Endothelial cell of umbilical vein (primary cell): ENCODE results near the gene RAP1GAP. TPM values are rescaled to one million over a fixed set of nuclear protein-coding genes. Genes with fewer than 3 reads are reported as not detected.

Experiments used
- BruUV-seq: library from RNA; stranded (reverse); fragments of 400-500 nt; replicated peaks from 2 replicates; lab custom pipeline; 2021; lab: Mats Ljungman, UMichigan
- CTCF ChIA-PET: fragments of 300-600, 350-600 bp; sonication (Branson Sonifier 250); formaldehyde crosslinking; loops from one replicate; lab custom pipeline; 2021; ENCODE audit warnings: antibody characterized with exemption, inconsistent platforms; lab: Charles Lee
- POLR2A ChIA-PET: fragments of 300-600, 350-600 bp; sonication (Branson Sonifier 250); formaldehyde crosslinking; loops from one replicate; lab custom pipeline; 2021; ENCODE audit warnings: antibody characterized with exemption, inconsistent platforms; lab: Charles Lee
- DNase-seq: peaks from one replicate; pipeline ENCODE4 v3.0.0-alpha.2; 2011; ENCODE audit warnings: low read depth, low spot score
- FAIRE-seq: peaks from 2 replicates; lab custom pipeline; 2011; peaks lifted over from hg19 to GRCh38; lab: Jason Lieb, UNC
- H2AFZ ChIP-seq: 2 replicates; pipeline ENCODE4 v1.6.0; 2012; ENCODE audit warnings: low read depth, low read length, control low read depth, inconsistent platforms
- H3K27ac ChIP-seq: 2 replicates; pipeline ENCODE4 v1.5.1; 2011; ENCODE audit warnings: low read depth, mild to moderate bottlenecking, control low read depth, low read length, moderate library complexity; ENCODE audit not compliant: insufficient read depth
- H3K27me3 ChIP-seq, 2 experiments: 2 replicates each; pipeline versions ENCODE4 v1.6.0 to v1.6.1; 2011; ENCODE audit warnings: low read length in 2 of 2, mixed read lengths in 1 of 2; ENCODE audit not compliant: control insufficient read depth in 2 of 2, insufficient read depth in 2 of 2
- H3K36me3 ChIP-seq, 2 experiments: 2 replicates in 1 of 2; 3 replicates in 1 of 2; pipeline ENCODE4 v1.5.1; 2011; ENCODE audit warnings: low read length in 2 of 2, mild to moderate bottlenecking in 1 of 2, moderate library complexity in 1 of 2; ENCODE audit not compliant: control insufficient read depth in 2 of 2, insufficient read depth in 2 of 2; ENCODE audit errors: extremely low read depth in 1 of 2
- H3K4me1 ChIP-seq: 3 replicates; pipeline ENCODE4 v1.5.1; 2011; ENCODE audit warnings: mild to moderate bottlenecking, low read length; ENCODE audit not compliant: control insufficient read depth, insufficient read depth; ENCODE audit errors: extremely low read depth
- H3K4me2 ChIP-seq: 2 replicates; pipeline ENCODE4 v1.6.1; 2011; ENCODE audit warnings: low read length, control low read depth, mixed read lengths; ENCODE audit not compliant: insufficient read depth
- H3K4me3 ChIP-seq, 3 experiments: fragments of 200-600 bp in 1 of 3; sonication (generic), shearing (Covaris generic) in 1 of 3; replicated peaks in 1 of 3; 2 replicates each; pipeline ENCODE4 v1.5.1; 2011 to 2016; ENCODE audit warnings: control low read depth in 3 of 3, low read length in 3 of 3, mild to moderate bottlenecking in 2 of 3, inconsistent platforms in 1 of 3, low read depth in 1 of 3, moderate library complexity in 1 of 3; ENCODE audit not compliant: insufficient read depth in 1 of 3
- H3K79me2 ChIP-seq: 2 replicates; pipeline ENCODE4 v1.6.0; 2012; ENCODE audit warnings: low read length, inconsistent platforms; ENCODE audit not compliant: control insufficient read depth, insufficient read depth
- H3K9ac ChIP-seq: replicated peaks from 2 replicates; pipeline ENCODE3; 2011; ENCODE audit warnings: low read length, control low read depth; ENCODE audit not compliant: insufficient read depth; ENCODE audit errors: extremely low read depth
- H3K9me1 ChIP-seq: replicated peaks from 3 replicates; pipeline ENCODE4 v1.6.0; 2011; ENCODE audit warnings: mild to moderate bottlenecking, low read length; ENCODE audit not compliant: control insufficient read depth, insufficient read depth; ENCODE audit errors: extremely low read depth
- H3K9me3 ChIP-seq: replicated peaks from 2 replicates; pipeline ENCODE4 v1.5.1; 2012; ENCODE audit warnings: low read length, inconsistent platforms; ENCODE audit not compliant: control insufficient read depth, insufficient read depth
- H4K20me1 ChIP-seq: replicated peaks from 2 replicates; pipeline ENCODE3; 2011; ENCODE audit warnings: mild to moderate bottlenecking, low read length; ENCODE audit not compliant: control insufficient read depth, insufficient read depth; ENCODE audit errors: extremely low read depth
- EZH2 ChIP-seq: IDR thresholded peaks from 2 replicates; pipeline ENCODE4 v1.6.1; 2012; ENCODE audit warnings: borderline replicate concordance, low read depth, mild to moderate bottlenecking, moderate library complexity, low read length, inconsistent platforms; ENCODE audit not compliant: severe bottlenecking
- FOS ChIP-seq: IDR thresholded peaks from 2 replicates; pipeline ENCODE4 v1.6.1; 2011; ENCODE audit warnings: mild to moderate bottlenecking, low read length, moderate library complexity, borderline replicate concordance; ENCODE audit not compliant: insufficient read depth
- GATA2 ChIP-seq: IDR thresholded peaks from 2 replicates; pipeline ENCODE4 v1.7.0; 2011; ENCODE audit warnings: low read depth, mild to moderate bottlenecking, moderate library complexity, mixed read lengths, low read length; ENCODE audit not compliant: insufficient read length, insufficient read depth
- JUN ChIP-seq: IDR thresholded peaks from 2 replicates; pipeline ENCODE4 v1.6.1; 2011; ENCODE audit warnings: borderline replicate concordance, low read depth; ENCODE audit not compliant: insufficient read length, insufficient read depth
- MYC ChIP-seq: IDR thresholded peaks from one replicate; pipeline ENCODE4 v1.6.1; 2011; ENCODE audit warnings: mild to moderate bottlenecking, low read depth, low read length
- POLR2A ChIP-seq: IDR thresholded peaks from 2 replicates; pipeline ENCODE4 v1.6.1; 2012; ENCODE audit warnings: low read depth, mild to moderate bottlenecking, control low read depth, low read length
- POLR2AphosphoS5 ChIP-seq: IDR thresholded peaks from 2 replicates; pipeline ENCODE4 v1.6.1; 2012; ENCODE audit warnings: low read depth, mild to moderate bottlenecking, control low read depth, low read length, moderate library complexity; ENCODE audit not compliant: insufficient read depth
- dilution Hi-C: fragments of 300-500 bp; cut with MboI; formaldehyde crosslinking; loops from one replicate; pipeline ENCODE4 v1.15.0; 2019; ENCODE audit warnings: low sequenced_read_pairs; ENCODE audit not compliant: extremely low pct_ligation_motif_present
- intact Hi-C: fragments of 100-400 bp; cut with micrococcal nuclease; formaldehyde crosslinking; loops from one replicate; pipeline ENCODE4 v1.10.0; 2022
- polyA plus RNA-seq, 4 experiments: library from polyadenylated mRNA; depleted of rRNA in 3 of 4; stranded (reverse) in 3 of 4; unstranded in 1 of 4; fragments of >200 nt; gene quantifications; 2 replicates each; pipeline versions ENCODE4 v1.2.1 to v1.2.3, GENCODE V29; 2011 to 2012; ENCODE audit warnings: missing spikeins in 1 of 4
- total RNA-seq: library from RNA; stranded (reverse); gene quantifications from 2 replicates; pipeline ENCODE4 v1.2.3, GENCODE V29; 2021
- TF ChIP-seq, protein P1 (sequence below), 2 donors: IDR thresholded peaks; 1 replicate in 1 of 2; 2 replicates in 1 of 2; pipeline ENCODE4 v1.5.1; 2011; ENCODE audit warnings: low read length in 2 of 2, mild to moderate bottlenecking in 2 of 2, moderate library complexity in 2 of 2, control low read depth in 1 of 2, inconsistent platforms in 1 of 2, low read depth in 1 of 2; ENCODE audit not compliant: insufficient read depth in 1 of 2; ENCODE audit errors: extremely low read depth in 1 of 2
- TF ChIP-seq, protein P2 (sequence below): IDR thresholded peaks from 2 replicates; pipeline ENCODE4 v1.6.1; 2011; ENCODE audit not compliant: insufficient read depth, insufficient read length

Gene RAP1GAP
- total and polyA plus RNA-seq, 2 donors (not counting 3 experiments of a cell fraction or from before 2014, with no cell fraction given) = 0.07 to 0.20 TPM

DNA sequence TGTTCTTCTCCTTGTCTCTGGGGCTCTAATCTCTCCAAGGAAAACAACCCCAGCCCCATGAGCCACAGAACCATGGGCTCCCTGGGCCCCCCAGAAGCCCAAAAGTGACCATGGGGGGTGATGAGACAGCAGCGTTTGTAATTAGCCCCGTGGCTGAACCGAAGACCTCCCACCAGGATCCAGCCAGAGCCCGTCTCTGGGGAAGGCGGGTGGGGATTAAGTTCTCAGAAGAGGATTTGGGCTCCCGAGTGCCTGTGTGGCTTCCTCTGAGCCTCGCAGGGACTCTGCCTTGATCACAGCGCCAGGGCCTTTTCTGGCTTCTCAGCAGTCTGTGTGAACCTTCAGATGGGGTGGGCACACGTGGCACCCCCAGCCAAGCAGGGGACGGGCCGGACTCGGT lies 82.9 kb downstream of the RAP1GAP start:
- TF ChIP-seq JUN = no peak
- no peak for TF ChIP-seq MYC
- TF ChIP-seq POLR2AphosphoS5 = no peak
- no peak for TF ChIP-seq EZH2
- TF ChIP-seq, protein P1, sequence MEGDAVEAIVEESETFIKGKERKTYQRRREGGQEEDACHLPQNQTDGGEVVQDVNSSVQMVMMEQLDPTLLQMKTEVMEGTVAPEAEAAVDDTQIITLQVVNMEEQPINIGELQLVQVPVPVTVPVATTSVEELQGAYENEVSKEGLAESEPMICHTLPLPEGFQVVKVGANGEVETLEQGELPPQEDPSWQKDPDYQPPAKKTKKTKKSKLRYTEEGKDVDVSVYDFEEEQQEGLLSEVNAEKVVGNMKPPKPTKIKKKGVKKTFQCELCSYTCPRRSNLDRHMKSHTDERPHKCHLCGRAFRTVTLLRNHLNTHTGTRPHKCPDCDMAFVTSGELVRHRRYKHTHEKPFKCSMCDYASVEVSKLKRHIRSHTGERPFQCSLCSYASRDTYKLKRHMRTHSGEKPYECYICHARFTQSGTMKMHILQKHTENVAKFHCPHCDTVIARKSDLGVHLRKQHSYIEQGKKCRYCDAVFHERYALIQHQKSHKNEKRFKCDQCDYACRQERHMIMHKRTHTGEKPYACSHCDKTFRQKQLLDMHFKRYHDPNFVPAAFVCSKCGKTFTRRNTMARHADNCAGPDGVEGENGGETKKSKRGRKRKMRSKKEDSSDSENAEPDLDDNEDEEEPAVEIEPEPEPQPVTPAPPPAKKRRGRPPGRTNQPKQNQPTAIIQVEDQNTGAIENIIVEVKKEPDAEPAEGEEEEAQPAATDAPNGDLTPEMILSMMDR (IDR thresholded peaks at IDR 0.05; ENCODE audit: extremely low read depth in 1 of 2, insufficient read depth in 1 of 2, low read depth in 1 of 2, low read length in 2 of 2) = no peak
- no peak for TF ChIP-seq FOS
- no peak for TF ChIP-seq GATA2
- TF ChIP-seq, protein P2, sequence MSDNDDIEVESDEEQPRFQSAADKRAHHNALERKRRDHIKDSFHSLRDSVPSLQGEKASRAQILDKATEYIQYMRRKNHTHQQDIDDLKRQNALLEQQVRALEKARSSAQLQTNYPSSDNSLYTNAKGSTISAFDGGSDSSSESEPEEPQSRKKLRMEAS = no peak
- no peak for TF ChIP-seq POLR2A
- Histone ChIP-seq H3K4me1 (peaks cover 12% of the 10 kb centered on the region), H3K4me3 (no peak overlapping the region), H3K36me3 (no peaks in the 10 kb centered on the region), H3K9ac (no peak overlapping the region), H4K20me1 (no peaks in the 10 kb centered on the region), H3K27me3 (peaks cover 4 to 20% of the 10 kb centered on the region in 2 experiments), H3K9me3 (no peaks in the 10 kb centered on the region), H2AFZ (no peak overlapping the region), H3K9me1 (no peaks in the 10 kb centered on the region), H3K79me2 (no peaks in the 10 kb centered on the region), H3K27ac (no peak overlapping the region), H3K4me2 (no peak overlapping the region)
- FAIRE-seq (no peak), DNase-seq (no peak)
- dilution Hi-C loops (no loop called here), intact Hi-C loops (no loop called here)
- no TSS peak for BruUV-seq
- CTCF ChIA-PET = interaction anchor here (1.0 kb wide), 1 partner anchor 216 kb away, joined by 3 read pairs; no protein-coding TSS in a partner anchor
- POLR2A ChIA-PET = no interaction called here
